KOPT-K1 (cell line): Measurements from ENCODE around the gene LIMA1.

ENCODE experiments used
- H3K27ac ChIP-seq: fragments of 200-600 bp; sonication (generic); 2 replicates; pipeline ENCODE4 v1.5.1; 2016; ENCODE audit warnings: antibody characterized with exemption, mild to moderate bottlenecking, low read depth, low read length; ENCODE audit not compliant: poor library complexity, severe bottlenecking
- H3K36me3 ChIP-seq: fragments of 200-600 bp; sonication (generic); 2 replicates; pipeline ENCODE4 v1.5.1; 2017; ENCODE audit warnings: antibody characterized with exemption, mild to moderate bottlenecking, low read length, moderate library complexity; ENCODE audit not compliant: insufficient read depth
- H3K9me3 ChIP-seq: fragments of 200-600 bp; sonication (generic); 2 replicates; pipeline ENCODE4 v1.5.1; 2017; ENCODE audit warnings: antibody characterized with exemption, low read length, mild to moderate bottlenecking; ENCODE audit not compliant: insufficient read depth, poor library complexity, severe bottlenecking

Gene LIMA1

DNA sequence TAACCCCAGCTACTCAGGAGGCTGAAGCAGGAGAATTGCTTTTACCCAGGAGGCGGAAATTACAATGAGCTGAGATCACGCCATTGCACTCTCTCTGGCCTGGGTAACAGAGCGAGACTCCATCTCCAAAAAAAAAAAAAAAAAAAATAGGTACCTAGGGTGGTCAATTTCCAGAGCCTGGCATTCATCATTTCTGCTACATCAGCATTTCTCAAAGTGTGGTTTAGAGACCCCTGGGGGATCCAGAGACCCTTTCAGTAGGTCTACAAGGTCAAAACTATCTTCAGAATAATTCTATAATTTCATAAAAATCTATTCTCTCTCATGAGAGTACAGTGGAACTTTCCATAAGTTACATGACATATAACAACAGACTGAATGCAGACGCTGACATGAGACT, 136.0 kb downstream of the LIMA1 start:
- no peak overlapping the region for H3K27ac ChIP-seq
- H3K36me3 ChIP-seq, result peaks cover 27% of the 10 kb centered on the region

DNA sequence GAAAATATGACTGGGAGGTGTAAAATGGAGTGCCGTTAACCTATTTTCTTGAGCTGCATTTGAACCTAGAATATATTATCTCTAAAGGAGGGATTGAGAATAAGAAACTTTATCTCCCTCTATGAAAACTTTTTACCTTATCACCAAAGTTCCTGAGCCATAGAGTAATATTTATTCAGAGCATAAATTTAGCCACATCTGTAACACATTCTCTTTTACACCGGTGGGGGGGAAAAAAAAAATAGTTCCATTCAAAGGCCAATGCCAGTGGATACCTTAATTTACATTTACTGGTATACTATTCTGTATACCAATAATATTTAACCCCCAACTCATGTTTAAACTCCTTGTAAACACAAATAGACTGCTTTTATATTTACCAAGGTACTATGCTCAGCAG, 137.9 kb downstream of the LIMA1 start:
- no peaks in the 10 kb centered on the region for H3K9me3 ChIP-seq

More for the DNA sequence above, 136.0 kb downstream of the LIMA1 start:
- H3K9me3 ChIP-seq, result no peaks in the 10 kb centered on the region

DNA sequence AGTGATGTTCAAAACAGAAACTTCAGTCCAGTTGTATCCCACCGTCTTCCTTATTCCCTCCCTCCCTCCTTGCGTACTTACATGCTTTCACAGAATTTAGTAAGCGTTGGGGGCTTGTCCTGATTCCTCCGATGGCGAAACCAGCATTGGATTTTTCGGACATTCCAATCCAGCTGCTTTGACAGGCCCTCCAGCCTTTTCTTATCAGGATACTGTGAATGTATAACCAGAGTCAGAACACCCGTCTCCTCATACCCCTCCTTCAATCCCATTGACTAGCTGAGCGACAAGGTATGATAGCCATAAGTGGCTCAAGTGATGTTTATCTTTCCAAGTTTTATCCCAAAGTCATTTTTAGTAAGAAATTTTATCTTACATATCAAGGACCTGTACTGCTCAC, 140.3 kb downstream of the LIMA1 start:
- H3K27ac ChIP-seq, result no peak overlapping the region
- H3K36me3 ChIP-seq, result peaks cover 67% of the 10 kb centered on the region
- no peaks in the 10 kb centered on the region for H3K9me3 ChIP-seq

More for the DNA sequence above, 137.9 kb downstream of the LIMA1 start:
- H3K27ac ChIP-seq, result no peak overlapping the region
- H3K36me3 ChIP-seq, result peaks cover 44% of the 10 kb centered on the region

DNA sequence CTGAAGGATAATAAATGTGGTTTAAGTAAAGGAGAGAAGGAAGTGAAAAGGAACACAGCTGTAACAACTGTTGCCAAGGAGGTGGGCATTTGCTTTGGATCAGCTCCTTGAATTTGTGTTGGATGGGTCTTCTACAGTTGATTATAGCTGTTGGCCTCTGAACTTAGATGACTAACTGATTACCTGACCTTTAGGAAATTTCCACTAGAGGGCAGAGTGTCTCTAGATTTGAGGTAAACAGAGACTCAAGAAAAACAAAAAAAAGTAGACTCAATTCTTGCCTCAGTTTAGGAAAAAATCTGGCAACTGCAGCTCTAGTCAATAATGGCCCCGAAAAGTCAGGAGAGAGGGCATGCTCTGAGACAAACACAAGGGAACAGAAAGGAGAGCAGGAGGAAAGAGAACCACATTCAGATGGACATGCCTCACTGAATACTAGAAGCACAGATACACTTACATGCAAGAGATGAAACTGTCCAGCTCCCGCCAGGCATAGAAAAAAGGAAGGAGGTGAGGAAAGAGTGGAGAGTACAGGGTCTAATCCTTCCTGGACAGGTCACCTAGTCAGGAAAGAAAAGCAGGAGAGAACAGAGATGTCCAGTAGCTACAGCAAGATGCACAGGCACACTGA, 150.7 kb downstream of the LIMA1 start:
- Histone ChIP-seq H3K27ac (no peak overlapping the region), H3K36me3 (peaks cover 97% of the 10 kb centered on the region), H3K9me3 (no peaks in the 10 kb centered on the region)

DNA sequence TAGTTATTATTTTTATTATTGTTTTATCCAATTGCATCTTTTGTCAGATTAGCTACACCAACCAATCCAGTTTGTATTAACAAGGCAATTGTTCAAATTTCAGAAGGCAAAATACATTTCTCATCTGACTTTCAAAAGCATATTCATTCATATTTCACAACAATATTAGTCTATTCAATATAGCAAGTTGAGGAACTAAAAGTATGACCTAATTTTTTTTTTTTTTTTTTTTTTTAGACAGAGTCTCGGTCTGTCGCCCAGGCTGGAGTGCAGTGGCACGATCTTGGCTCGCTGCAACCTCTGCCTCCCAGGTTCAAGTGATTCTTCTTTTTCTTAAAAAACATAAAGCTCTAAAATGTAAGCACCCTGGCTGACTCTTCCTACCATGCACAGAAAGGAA, 154.0 kb downstream of the LIMA1 start:
- H3K9me3 ChIP-seq, result no peaks in the 10 kb centered on the region
- no peak overlapping the region for H3K27ac ChIP-seq
- H3K36me3 ChIP-seq, result peaks cover 94% of the 10 kb centered on the region

DNA sequence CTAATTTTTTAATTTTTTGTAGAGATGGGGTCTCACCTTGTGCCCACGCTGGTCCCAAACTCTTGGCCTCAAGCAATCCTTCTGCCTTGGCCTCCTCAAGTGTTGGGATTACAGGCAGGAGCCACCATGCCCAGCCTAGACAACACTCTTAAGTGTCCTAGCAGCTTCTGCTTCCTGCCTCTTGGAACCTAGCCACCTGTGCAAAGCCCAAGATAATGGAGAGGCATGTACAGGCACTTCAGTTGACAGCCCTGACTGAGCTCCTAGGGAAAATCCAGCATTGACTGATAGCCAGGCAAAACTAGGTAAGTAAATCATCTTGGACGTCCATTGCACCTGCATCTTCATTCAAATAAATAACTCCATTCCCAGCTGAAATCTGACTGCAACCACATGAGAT, 155.8 kb downstream of the LIMA1 start:
- Histone ChIP-seq H3K27ac (no peak overlapping the region), H3K9me3 (no peaks in the 10 kb centered on the region), H3K36me3 (peaks cover 94% of the 10 kb centered on the region)
